Midbrain (tissue), 1 donor: ENCODE data around the gene TMED4.
"Not testable (repeated sequence)": the region's sequence is repeated elsewhere in the genome, so short reads cannot be mapped to it uniquely, and the experiment has no call there.

ENCODE experiments used
- DNase-seq: peaks from one replicate; lab custom pipeline; 2025; lab: John Stamatoyannopoulos, UW

Gene TMED4

DNA sequence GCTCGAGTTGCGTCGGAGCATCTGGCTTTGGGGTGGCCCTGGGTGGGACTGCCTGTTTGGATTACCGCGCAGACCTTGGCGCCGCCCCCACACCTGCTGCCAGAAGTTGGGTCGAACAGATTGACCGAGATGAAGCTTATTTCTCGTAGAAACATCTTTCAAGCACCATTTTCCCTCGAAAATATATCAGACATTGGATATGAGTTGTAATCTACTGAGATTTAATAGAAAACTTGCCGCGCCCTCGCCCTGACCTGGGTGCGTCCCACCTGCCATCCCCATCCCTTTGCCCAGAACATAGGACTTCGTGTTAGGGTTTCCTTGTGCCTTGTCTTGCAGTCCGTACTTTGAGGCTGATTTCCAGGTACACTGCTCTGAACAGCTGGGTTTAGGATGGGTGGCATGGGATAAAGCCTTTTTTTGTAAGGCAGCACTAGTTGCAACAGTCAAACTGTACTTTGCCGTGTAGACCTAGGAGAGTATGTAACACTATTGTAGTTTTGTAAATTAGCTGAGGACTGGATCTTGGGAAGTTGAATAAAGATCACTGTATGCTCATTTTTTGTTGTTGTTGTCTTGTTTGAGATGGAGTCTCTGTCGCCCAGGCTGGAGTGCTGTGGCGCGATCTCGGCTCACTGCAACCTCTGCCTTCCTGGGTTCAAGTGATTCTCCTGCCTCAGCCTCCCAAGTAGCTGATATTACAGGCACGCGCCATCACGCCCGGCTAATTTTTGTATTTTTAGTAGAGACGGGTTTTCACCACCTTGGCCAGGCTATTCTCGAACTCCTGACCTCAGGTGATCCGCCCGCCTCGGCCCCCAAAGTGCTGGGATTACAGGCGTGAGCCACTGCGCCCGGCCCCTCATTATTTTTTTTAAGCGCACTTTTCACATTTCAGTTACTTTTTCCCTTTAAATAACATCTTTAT lies 25.4 kb upstream of the TMED4 start:
- no peak for DNase-seq

- DNase-seq, result peak; percentile 98
These were observed 24.5 kb upstream of the TMED4 start, which contains the start of gene OGDH for GRCh38 chr7:44606341-44607140. TSS of gene OGDH (plus strand) at chr7:44606627. CDS start at chr7:44624344, 17,717 bp downstream.

DNA sequence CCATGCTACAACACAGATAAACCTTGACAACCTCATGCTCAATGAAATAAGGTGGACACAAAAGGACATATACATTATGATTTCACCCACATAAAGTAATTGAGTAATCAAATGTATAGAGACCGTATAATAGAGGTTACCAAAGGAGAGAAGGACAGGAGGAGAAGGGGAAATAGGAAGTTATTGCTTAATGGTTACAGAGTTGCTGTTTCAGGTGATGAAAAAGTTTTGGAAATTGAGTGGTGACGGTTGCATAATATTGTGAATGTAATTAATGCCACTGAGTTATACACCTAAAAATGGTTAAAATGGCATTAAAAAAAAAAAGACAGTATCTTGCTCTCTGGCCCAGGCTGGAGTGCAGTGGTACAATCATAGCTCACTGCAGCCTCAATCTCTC lies 22.9 kb upstream of the TMED4 start:
- DNase-seq, result no peak

GRCh38 chr7:44603193-44603592 lies 21.2 kb upstream of the TMED4 start:
- no peak for DNase-seq

DNA sequence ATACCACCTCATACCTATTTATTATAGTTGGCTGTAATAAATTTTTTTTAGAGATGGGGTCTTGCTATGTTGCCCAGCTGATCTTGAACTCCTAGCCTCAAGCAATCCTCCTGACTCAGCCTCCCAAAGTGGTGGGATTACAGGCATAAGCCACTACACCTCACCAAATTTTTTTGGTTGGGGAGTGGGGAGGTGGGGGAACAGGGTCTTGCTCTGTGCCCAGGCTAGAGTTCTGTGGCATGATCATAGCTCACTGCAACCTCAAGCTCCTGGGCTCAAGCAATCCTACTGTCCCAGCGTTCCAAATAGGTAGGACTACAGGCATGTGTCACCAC lies 20.5 kb upstream of the TMED4 start:
- DNase-seq, result no peak

DNA sequence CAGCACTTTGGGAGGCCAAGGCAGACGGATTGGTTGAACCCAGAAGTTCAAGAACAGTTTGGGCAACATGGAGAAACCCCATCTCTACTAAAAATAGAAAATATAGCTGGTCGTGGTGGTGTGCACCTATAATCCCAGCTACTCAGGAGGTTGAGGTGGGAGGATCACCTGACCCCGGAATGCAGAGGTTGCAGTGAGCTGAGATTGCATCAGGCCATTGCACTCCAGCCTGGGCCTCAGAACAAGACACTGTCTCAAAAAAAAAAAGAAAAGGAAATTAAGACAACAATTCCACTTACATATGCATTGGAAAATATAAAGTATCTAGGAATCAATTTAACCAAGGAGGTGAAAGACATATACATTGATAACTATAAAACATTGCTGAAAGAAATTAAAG lies 17.2 kb upstream of the TMED4 start:
- DNase-seq, result no peak

DNA sequence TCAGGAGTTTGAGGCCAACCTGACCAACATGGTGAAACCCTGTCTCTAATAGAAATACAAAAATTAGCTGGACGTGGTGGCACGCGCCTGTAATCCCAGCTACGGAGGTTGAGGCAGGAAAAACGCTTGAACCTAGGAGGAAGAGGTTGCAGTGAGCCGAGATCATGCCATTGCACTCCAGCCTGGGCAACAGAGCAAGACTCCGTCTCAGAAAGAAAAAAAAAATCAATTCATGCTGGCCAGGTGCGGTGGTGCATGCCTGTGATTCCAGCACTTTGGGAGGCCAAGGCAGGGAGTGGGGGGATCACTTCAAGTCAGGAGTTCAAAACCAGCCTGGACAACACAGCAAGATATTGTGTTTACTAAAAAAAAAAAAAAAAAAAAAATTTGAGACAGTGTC lies 15.2 kb upstream of the TMED4 start:
- not testable (repeated sequence) for DNase-seq

- no peak for DNase-seq
These were observed 14.1 kb upstream of the TMED4 start for GRCh38 chr7:44595934-44596635.

DNA sequence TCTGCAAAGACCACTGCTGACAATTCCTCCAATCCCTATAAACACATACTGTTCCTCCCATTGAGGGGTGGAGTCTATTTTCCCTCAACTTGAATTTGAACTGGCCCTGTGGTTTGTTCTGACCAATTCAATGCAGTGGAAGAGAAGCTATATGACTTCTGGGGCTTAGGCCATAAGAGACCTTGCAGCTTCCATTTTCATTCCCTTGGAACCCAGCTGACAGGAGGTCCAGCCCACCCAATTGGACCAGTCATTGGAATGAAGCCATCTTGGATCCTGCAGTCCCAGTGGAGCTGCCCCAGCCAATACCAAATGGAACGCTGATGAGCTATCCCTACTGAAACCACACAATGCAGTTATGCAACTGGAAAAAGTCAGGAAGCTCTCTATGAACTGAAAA lies 8.9 kb upstream of the TMED4 start:
- no peak for DNase-seq

DNA sequence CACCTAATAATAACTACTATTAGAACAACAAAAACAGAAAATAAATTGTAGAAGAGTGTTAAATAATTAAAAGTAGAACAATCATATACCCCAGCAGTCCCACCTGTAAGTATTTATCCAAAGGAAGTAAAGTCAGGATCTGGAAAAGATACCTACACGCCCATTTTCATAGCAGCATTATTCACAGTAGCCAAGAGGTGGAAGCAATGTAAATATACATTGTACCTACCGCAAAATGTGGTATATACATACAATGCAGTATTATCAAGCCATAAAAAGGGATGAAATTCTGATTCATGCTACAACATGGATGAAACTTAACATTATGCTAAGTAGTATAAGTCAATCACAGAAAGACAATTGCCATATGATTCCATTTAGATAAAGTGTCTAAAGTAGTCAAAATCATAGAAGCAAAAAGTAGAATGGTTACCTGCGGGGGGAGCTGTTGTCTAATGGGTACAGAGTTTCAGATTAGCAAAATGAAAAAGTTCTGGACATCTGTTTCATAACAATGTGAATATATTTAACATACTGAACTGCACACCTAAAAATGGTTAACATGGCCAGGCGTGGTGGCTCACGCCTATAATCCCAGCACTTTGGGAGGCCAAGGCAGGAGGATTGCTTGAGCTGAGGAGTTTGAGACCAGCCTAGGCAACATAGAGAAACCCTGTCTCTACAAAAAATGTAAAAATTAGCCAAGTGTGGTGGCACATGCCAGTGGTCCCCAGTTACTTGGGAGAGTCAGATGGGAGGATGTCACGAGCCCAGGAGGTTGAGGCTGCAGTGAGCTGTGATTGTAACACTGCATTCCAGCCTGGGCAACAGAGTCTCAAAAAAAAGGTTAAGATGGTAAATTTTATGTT lies 6.0 kb upstream of the TMED4 start:
- DNase-seq, result peak; percentile 44

DNA sequence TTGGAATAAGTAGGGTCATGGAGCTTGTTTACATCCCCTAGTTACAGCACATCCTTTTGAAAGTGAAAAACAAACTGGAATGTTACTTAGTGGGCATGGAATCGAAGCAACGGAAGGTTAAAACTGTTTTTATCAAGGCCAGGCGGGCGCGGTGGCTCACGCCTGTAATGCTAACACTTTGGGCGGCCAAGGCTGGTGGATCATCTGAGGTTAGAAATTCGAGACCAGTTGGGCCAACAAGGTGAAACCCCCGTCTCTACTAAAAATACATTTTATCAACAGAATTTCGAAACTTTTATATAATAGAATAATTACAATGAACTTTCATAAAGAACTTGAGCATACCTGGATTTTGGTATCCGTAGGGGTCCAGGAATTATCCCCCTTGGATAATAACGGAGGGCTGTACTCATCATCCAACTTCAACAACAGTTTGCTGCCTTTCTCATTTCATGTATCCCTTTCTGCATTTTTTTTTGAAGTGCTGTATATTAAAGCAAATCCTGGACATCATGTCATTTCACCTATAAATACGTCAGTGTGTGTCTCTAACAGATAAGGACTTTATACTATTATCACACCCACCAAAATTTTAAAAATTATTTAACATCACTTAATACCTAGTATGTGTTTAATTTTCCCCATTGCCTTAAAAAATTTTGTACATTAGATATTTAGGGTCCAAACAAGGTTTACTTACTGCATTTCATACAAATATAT lies 1.3 kb upstream of the TMED4 start:
- DNase-seq, result no peak

DNA sequence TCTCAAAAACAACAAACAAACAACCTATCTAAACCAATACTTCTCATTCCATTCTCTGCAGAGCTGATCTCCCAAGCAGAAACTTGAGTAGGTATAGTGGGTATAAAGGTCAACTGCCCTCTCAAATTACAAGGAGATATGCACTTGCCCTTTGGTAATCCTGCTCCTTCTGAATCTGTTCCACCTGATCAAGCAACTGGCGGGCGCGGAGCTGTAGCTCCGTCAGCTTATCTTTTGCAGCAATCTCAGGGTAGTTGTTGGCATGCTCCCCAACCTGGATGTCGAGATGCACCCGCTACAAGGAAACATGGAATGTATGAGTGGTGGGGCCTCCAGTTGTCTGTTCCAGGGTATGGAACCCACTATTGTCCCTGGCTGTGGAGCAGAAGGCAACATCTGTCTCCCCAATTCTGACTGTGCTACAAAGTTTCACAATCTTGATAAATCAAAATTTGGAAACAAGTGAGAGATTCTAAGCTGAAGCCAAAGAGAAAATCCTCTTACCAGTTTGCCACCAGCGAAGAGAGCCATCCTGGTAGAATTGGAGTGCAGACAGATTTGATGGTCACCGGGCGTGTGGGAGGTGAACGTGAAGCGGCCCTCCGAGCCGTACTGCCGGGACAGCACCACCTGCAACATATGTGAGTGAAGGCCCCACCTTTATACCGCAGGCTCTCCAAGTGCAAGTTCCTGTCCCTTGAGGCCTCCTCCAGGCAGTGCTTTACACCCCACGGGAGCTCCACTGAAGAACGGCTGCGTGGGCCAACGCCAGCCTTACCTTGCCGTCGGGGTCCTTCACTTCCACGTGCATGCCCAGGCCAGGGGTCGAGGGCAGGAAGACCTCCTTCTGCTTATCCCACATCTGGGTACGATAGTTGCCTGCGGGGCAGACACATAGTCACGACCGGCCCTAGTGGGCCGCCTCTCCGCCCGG lies 819 bp downstream of the TMED4 start:
- no peak for DNase-seq

DNA sequence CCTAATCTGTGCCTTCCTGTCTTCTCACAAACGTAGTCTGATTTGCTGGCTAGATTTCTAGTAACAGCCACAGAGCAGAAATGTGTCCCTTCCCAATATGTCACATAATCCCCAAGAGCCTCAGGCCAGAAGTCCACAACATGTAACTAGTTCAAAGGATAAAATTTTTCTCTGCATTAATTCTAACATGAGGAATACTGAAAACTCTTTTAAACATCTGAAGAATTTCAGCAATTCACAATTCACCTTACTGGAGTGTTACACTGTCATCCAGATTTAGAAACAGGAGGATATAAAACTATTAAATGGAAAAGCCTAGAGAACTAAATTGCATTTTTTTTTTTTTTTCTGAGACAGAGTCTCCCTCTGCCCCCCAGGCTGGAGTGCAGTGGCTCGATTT lies 5.8 kb downstream of the TMED4 start:
- DNase-seq, result no peak

DNA sequence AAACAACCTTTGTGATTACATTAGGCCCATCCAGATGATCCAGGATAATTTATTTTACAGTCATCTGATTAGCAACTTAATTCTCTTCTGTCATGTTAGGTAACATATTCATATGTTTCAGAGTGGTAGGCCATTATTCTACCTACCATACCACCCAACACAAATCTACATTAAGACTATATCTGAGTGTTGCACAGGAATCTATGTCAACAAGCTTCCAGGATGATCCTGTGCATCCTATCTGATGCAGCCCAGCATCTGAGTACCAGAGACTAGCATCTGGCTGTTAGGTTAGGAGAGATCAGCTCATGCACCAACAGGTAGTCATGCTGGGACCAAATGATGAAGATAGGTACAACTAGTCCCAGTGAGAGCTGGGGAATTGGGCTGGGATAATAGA lies 7.0 kb downstream of the TMED4 start:
- no peak for DNase-seq

GRCh38 chr7:44574287-44574872 lies 7.7 kb downstream of the TMED4 start:
- DNase-seq, result no peak

- peak; percentile 98 for DNase-seq
These were observed 8.4 kb downstream of the TMED4 start, which contains the start of gene DDX56 for GRCh38 chr7:44573464-44574286. TSS of gene DDX56 (minus strand) at chr7:44573908. CDS start at chr7:44573895, 13 bp downstream.

- no peak for DNase-seq
These were observed 9.3 kb downstream of the TMED4 start for GRCh38 chr7:44572771-44573170.

- no peak for DNase-seq
These were observed 12.1 kb downstream of the TMED4 start for GRCh38 chr7:44569959-44570358.
